Spleen (tissue), 11 donors: Measurements from ENCODE around the gene C19orf85. TPM values are rescaled to one million over a fixed set of nuclear protein-coding genes. Genes with fewer than 3 reads are reported as not detected.

Experiments
- DNase-seq: peaks from one replicate; pipeline ENCODE4 v3.0.0-alpha.2; 2020
- H3K27ac ChIP-seq, 8 donors: fragments of 200-600 bp; sonication (generic) in 7 of 8; 1 replicate in 4 of 8; 2 replicates in 4 of 8; pipeline versions ENCODE4 v1.5.0 to v1.8.0; 2016 to 2021; ENCODE audit warnings: inconsistent platforms in 4 of 8, mild to moderate bottlenecking in 4 of 8, moderate library complexity in 1 of 8
- H3K27me3 ChIP-seq, 7 donors: fragments of 200-600 bp; sonication (generic) in 6 of 7; replicated peaks in 1 of 7; 1 replicate in 4 of 7; 2 replicates in 3 of 7; pipeline versions ENCODE4 v1.5.0 to v1.8.0; 2016 to 2021; ENCODE audit warnings: inconsistent platforms in 3 of 7, mild to moderate bottlenecking in 1 of 7
- H3K36me3 ChIP-seq, 6 donors: fragments of 200-600 bp; sonication (generic) in 5 of 6; 1 replicate in 4 of 6; 2 replicates in 2 of 6; pipeline versions ENCODE4 v1.5.0 to v1.8.0; 2016 to 2021; ENCODE audit warnings: inconsistent platforms in 2 of 6
- H3K4me1 ChIP-seq, 6 donors: fragments of 200-600 bp; sonication (generic) in 5 of 6; 1 replicate in 3 of 6; 2 replicates in 3 of 6; pipeline versions ENCODE4 v1.5.0 to v1.8.0; 2016 to 2021; ENCODE audit warnings: inconsistent platforms in 3 of 6
- H3K4me3 ChIP-seq, 8 donors: fragments of 200-600 bp; sonication (generic) in 7 of 8; 1 replicate in 4 of 8; 2 replicates in 4 of 8; pipeline versions ENCODE4 v1.5.0 to v1.8.0; 2016 to 2021; ENCODE audit warnings: inconsistent platforms in 4 of 8, mild to moderate bottlenecking in 4 of 8, moderate library complexity in 2 of 8
- H3K9me3 ChIP-seq, 8 donors: fragments of 200-600 bp; sonication (generic) in 7 of 8; 1 replicate in 4 of 8; 2 replicates in 4 of 8; pipeline versions ENCODE4 v1.5.0 to v1.8.0; 2016 to 2021; ENCODE audit warnings: inconsistent platforms in 4 of 8
- POLR2A ChIP-seq, 3 donors: fragments of 450-650 bp; IDR thresholded peaks; one replicate each; pipeline ENCODE4 v1.5.1; 2017; ENCODE audit warnings: antibody characterized with exemption in 3 of 3, mild to moderate bottlenecking in 1 of 3
- POLR2AphosphoS5 ChIP-seq, 3 donors: sonication (generic); formaldehyde crosslinking; IDR thresholded peaks; one replicate each; pipeline ENCODE4 v1.5.1; 2017; ENCODE audit warnings: antibody characterized with exemption in 3 of 3
- WGBS, 5 donors: extraction: QIAGEN DNeasy Blood & Tissue Kit in 3 of 5; methylation state at CpG; one replicate each; pipeline versions ENCODE4 v1.1.5 to v1.1.7; 2013 to 2018; 5-methylcytosine and 5-hydroxymethylcytosine counted together
- intact Hi-C: fragments of 100-400 bp; cut with DNase I; formaldehyde crosslinking; loops from one replicate; pipeline ENCODE4 v1.15.0; 2023; ENCODE audit warnings: low total_unique reads
- polyA plus RNA-seq, 3 donors: library from polyadenylated mRNA; stranded (reverse); fragments of 200-250 nt; gene quantifications; one replicate each; pipeline ENCODE4 v1.2.1, GENCODE V29; 2013
- total RNA-seq, 7 donors: library from RNA; depleted of rRNA in 3 of 7; stranded (reverse); fragments of >200 nt in 3 of 7; fragmentation: NEBNext Ultra II Directional in 4 of 7; extraction: Animal tissue kit (Norgen Biotek cat#: 25700) in 4 of 7; gene quantifications; one replicate each; pipeline versions ENCODE4 v1.1.0 to v1.2.1, GENCODE V29; 2016 to 2021
- TF ChIP-seq, protein P1 (sequence below), 11 experiments: fragments of 200-600 bp in 7 of 11; fragments of 450-650 bp in 4 of 11; sonication (generic) in 4 of 11; IDR thresholded peaks in 8 of 11; conservative IDR thresholded peaks in 3 of 11; 1 replicate in 7 of 11; 2 replicates in 4 of 11; pipeline versions ENCODE4 v1.4.0 to v1.8.0; 2016 to 2021; ENCODE audit warnings: antibody characterized with exemption in 11 of 11, inconsistent platforms in 4 of 11, mild to moderate bottlenecking in 1 of 11
- donor health status: healthy with polysubstance abuse.
- donor health status: DM: no; HTN: no; CAD: no; lungs with moderate emphysema.
- donor health status: DM: no; HTN: no; CAD: no.
- donor health status: Bipolar disorder and iron deficiency.
- donor health status: healthy.
- donor health status: DM: no; HTN: no; CAD: no.
- donor health status: DM: yes; HTN: yes; CAD: no.

The C19orf85 gene
- total and polyA plus RNA-seq, 10 donors: not detected

DNA sequence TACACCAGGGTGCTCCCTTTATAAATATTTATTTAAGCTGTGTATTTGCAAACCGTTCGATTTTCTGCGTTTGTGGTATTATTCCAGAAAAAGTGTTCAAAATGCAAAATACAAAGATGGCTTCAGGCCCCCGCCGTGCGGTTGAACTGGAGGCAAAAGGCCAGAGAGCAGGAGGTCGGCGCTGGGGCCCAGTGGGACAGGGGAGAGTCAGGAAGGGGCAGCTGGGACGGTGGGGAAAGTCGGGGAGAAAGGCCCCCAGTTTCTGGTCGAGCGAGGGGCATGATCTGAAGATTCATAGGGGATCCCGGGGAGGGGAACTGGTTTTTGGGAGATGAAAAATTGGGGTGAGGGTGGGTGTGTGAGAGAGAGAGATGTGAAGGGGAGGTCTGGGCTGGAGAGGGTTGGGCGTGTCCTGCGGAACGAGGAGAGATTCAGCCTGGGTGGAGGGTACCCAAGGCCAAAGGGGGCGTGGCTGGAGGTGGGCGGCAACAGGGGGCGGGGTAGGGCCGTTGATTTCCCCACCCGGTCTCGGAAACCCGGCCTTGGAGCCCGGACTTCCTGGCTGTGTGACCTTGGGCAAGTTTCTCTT lies 3.8 kb downstream of the C19orf85 start:
- peak; percentile 88 for DNase-seq
- Histone ChIP-seq H3K9me3 (no peaks in the 10 kb centered on the region), H3K27me3 (no peaks in the 10 kb centered on the region), H3K36me3 (peaks cover 0 to 9% (median 2%) of the 10 kb centered on the region in 6 donors), H3K27ac (peak overlapping the region; percentile 69 to 95 (median 90)), H3K4me3 (peak overlapping the region; percentile 63 to 97 (median 78)), H3K4me1 (peaks cover 7 to 39% (median 28%) of the 10 kb centered on the region in 6 donors)
- TF ChIP-seq, protein P1, sequence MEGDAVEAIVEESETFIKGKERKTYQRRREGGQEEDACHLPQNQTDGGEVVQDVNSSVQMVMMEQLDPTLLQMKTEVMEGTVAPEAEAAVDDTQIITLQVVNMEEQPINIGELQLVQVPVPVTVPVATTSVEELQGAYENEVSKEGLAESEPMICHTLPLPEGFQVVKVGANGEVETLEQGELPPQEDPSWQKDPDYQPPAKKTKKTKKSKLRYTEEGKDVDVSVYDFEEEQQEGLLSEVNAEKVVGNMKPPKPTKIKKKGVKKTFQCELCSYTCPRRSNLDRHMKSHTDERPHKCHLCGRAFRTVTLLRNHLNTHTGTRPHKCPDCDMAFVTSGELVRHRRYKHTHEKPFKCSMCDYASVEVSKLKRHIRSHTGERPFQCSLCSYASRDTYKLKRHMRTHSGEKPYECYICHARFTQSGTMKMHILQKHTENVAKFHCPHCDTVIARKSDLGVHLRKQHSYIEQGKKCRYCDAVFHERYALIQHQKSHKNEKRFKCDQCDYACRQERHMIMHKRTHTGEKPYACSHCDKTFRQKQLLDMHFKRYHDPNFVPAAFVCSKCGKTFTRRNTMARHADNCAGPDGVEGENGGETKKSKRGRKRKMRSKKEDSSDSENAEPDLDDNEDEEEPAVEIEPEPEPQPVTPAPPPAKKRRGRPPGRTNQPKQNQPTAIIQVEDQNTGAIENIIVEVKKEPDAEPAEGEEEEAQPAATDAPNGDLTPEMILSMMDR (IDR thresholded peaks at IDR 0.05 in 8 of 11, conservative IDR thresholded peaks at IDR 0.05 in 3 of 11): no peak
- no peak for TF ChIP-seq POLR2A (IDR thresholded peaks at IDR 0.05)
- no peak for TF ChIP-seq POLR2AphosphoS5 (IDR thresholded peaks at IDR 0.05)
- WGBS, 5 donors: 23 to 44% (median 26%) methylated on average over 16 to 24 of the region's 24 CpGs
- intact Hi-C loops: no loop called here

DNA sequence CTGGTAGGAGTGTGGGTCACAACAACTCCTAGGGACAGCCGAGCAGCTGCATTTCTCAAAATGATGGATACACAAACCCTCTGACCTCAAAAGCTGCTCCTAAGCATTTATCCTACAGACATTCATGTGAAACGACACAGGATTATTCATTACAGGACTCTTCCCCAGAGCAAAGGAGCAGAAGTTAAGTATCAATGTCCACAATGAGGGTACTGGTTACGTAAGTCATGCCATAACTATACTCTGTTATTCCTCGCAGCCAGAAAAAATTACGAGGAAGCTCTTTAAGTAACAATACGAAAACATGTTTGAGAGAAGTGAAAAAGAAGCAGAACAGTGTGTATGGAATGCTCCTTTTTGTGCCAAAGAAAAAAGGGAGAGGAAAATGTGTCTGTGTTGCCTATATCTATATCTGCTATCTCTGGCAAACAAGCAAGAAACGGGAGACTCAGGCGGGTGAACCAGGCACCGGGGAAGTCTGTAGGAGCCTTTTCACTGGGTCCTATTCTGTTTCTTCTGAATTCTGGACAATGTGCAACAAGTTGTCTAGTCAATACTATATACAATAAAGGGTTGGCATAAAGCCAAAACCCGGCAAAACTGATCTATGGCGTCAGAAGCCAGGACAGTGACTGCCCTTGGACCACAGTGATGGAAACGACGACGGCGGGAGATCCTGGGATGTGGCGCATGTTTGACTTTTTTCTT lies 4.4 kb downstream of the C19orf85 start:
- Histone ChIP-seq H3K27ac (peak overlapping the region in 7 of 8 donors; percentile 36 to 95 (median 91)), H3K36me3 (peaks cover 0 to 16% (median 4%) of the 10 kb centered on the region in 6 donors), H3K4me1 (peaks cover 7 to 39% (median 28%) of the 10 kb centered on the region in 6 donors), H3K9me3 (no peaks in the 10 kb centered on the region), H3K27me3 (no peaks in the 10 kb centered on the region), H3K4me3 (peak overlapping the region; percentile 63 to 97 (median 78))
- TF ChIP-seq POLR2AphosphoS5 (IDR thresholded peaks at IDR 0.05) (no peak), POLR2A (IDR thresholded peaks at IDR 0.05) (no peak)
- TF ChIP-seq, protein P1 (IDR thresholded peaks at IDR 0.05 in 8 of 11, conservative IDR thresholded peaks at IDR 0.05 in 3 of 11): no peak
- no peak for DNase-seq
- 49 to 61% (median 53%) methylated on average over 15 to 16 of the region's 16 CpGs for WGBS, 5 donors
- intact Hi-C loops: no loop called here

DNA sequence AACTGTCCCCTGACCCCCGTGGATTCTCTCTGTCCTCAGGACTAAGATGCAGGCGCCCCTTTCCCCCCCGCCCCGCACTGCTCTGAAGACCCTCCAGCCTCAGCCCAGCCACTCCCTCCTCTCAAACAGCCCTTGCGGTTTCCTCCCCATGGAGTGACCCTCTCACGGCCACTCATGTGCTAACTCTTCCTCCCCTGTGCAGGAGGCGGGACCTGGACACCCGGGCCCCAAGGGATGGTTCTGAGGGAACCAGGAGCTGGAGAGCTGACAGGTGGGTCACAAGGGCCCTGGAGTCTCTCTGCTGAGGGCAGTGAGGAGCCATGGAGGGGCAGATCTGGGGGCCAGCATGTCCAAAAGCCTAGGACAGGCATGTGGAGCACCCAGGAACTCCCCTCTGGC lies 5.0 kb downstream of the C19orf85 start:
- H3K9me3 ChIP-seq: no peaks in the 10 kb centered on the region
- no peaks in the 10 kb centered on the region for H3K27me3 ChIP-seq
- no peak for DNase-seq
- H3K4me3 ChIP-seq: peak overlapping the region in 2 of 8 donors; percentile 82 to 97
- TF ChIP-seq POLR2A (IDR thresholded peaks at IDR 0.05) (no peak), POLR2AphosphoS5 (IDR thresholded peaks at IDR 0.05) (no peak)
- TF ChIP-seq, protein P1 (IDR thresholded peaks at IDR 0.05 in 8 of 11, conservative IDR thresholded peaks at IDR 0.05 in 3 of 11): no peak
- H3K27ac ChIP-seq: peak overlapping the region in 5 of 8 donors; percentile 90 to 95 (median 94)
- peaks cover 7 to 39% (median 28%) of the 10 kb centered on the region in 6 donors for H3K4me1 ChIP-seq
- WGBS, 5 donors: 66 to 77% (median 70%) methylated on average over 8 of the region's 8 CpGs
- H3K36me3 ChIP-seq: peaks cover 0 to 22% (median 6%) of the 10 kb centered on the region in 6 donors
- intact Hi-C loops: no loop called here
